Measurements from ENCODE around the gene CDC34. TPM values are rescaled to one million over a fixed set of nuclear protein-coding genes. Genes with fewer than 3 reads are reported as not detected.

CDC34 gene
- total and polyA plus RNA-seq, 9 of the 15 experiments (the other 6 are each of a cell fraction or from before 2014, with no cell fraction given): 0.80 to 203 (median 65.5) TPM

GRCh38 chr19:507286-508203 lies 24.0 kb upstream of the CDC34 start, which contains the start of gene TPGS1 (continued):
- TF ChIP-seq ZNF699 (CRISPR knock-in tag; IDR thresholded peaks at IDR 0.05; ENCODE audit: insufficient replicate concordance): no peak
- TF ChIP-seq CEBPB (tag; IDR thresholded peaks at IDR 0.05): no peak
- 0 out of 2 replicates have a peak, but pooled peaks have one; percentile 1 for TF ChIP-seq MYC (IDR thresholded peaks at IDR 0.05; ENCODE audit: low read depth, low read length)
- no peak for TF ChIP-seq MYC (CRISPR knock-in tag; IDR thresholded peaks at IDR 0.05; ENCODE audit: borderline replicate concordance, low read depth)
- TF ChIP-seq MAFF (IDR thresholded peaks at IDR 0.05; ENCODE audit: low read length): no peak
- no peak for TF ChIP-seq USF2 (CRISPR knock-in tag; IDR thresholded peaks at IDR 0.05)
- TF ChIP-seq ZSCAN32 (CRISPR knock-in tag; IDR thresholded peaks at IDR 0.05): no peak
- TF ChIP-seq SMARCA4 (IDR thresholded peaks at IDR 0.05): no peak
- TF ChIP-seq ZNF224 (CRISPR knock-in tag; IDR thresholded peaks at IDR 0.05): no peak
- TF ChIP-seq ZNF695 (CRISPR knock-in tag; IDR thresholded peaks at IDR 0.05): no peak
- no peak for TF ChIP-seq IRF9 (tag; IDR thresholded peaks at IDR 0.05)
- no peak for TF ChIP-seq TAL1 (IDR thresholded peaks at IDR 0.05)
- no peak for TF ChIP-seq POLR3A (IDR thresholded peaks at IDR 0.05; ENCODE audit: borderline replicate concordance, extremely low read depth, insufficient read depth, insufficient read length)
- TF ChIP-seq HMGXB4 (CRISPR knock-in tag; IDR thresholded peaks at IDR 0.05): no peak
- TF ChIP-seq KLF6 (CRISPR knock-in tag; IDR thresholded peaks at IDR 0.05; ENCODE audit: borderline replicate concordance): peak; percentile 81
- TF ChIP-seq YY1 (IDR thresholded peaks at IDR 0.05; ENCODE audit: borderline replicate concordance in 1 of 3, control insufficient read depth in 1 of 3, extremely low read depth in 1 of 3, insufficient read depth in 3 of 3, insufficient read length in 1 of 3, insufficient replicate concordance in 2 of 3, low read depth in 1 of 3, low read length in 2 of 3): peak; percentile 100
- TF ChIP-seq KAT2B (IDR thresholded peaks at IDR 0.05; ENCODE audit: low read depth, low read length): no peak
- TF ChIP-seq GABPA (tag; conservative IDR thresholded peaks at IDR 0.05; ENCODE audit: low read depth): peak; percentile 99
- peak; percentile 81 to 86 for TF ChIP-seq NRF1 (conservative IDR thresholded peaks at IDR 0.05 in 1 of 2, IDR thresholded peaks at IDR 0.05 in 1 of 2)
- TF ChIP-seq DIDO1 (tag; IDR thresholded peaks at IDR 0.05; ENCODE audit: low read depth): peak; percentile 90
- TF ChIP-seq RFX1 (IDR thresholded peaks at IDR 0.05): no peak

All from K562 (cell line).